ENCODE data around the gene TMEM182.
A peak's percentile ranks its signal among the peaks of the same experiment; 100 is the strongest.

TMEM182 gene

GRCh38 chr2:102834523-102835273 is 72.9 kb downstream of the TMEM182 start:
- no peaks in the 10 kb centered on the region for H3K9me3 ChIP-seq (ENCODE audit: control insufficient read depth, insufficient read depth, low read depth, low read length)
- CTCF ChIA-PET, result interaction anchor here (1.0 kb wide), 1 partner anchor 38 kb away, joined by 3 read pairs; no protein-coding TSS in a partner anchor
- H3K27ac ChIP-seq (ENCODE audit: extremely low read depth, low read depth, low read length), result no peak overlapping the region
- POLR2A ChIA-PET, result no interaction called here
- H3K4me3 ChIP-seq (ENCODE audit: low read depth, low read length), result no peak overlapping the region
- no peaks in the 10 kb centered on the region for H3K36me3 ChIP-seq (ENCODE audit: control insufficient read depth in 2 of 2, insufficient read depth in 1 of 2, low read length in 2 of 2)
- H3K4me1 ChIP-seq (ENCODE audit: control insufficient read depth, insufficient read depth, low read length), result no peaks in the 10 kb centered on the region
- TF ChIP-seq ZNF202 (tag by site-specific recombination; IDR thresholded peaks at IDR 0.05; ENCODE audit: borderline replicate concordance), result no peak
- no peak for TF ChIP-seq ZNF391 (tag by site-specific recombination; IDR thresholded peaks at IDR 0.05; ENCODE audit: borderline replicate concordance, low read depth)
- no peak for TF ChIP-seq ZNF24 (tag by site-specific recombination; IDR thresholded peaks at IDR 0.05)
- TF ChIP-seq ZNF596 (tag by site-specific recombination; IDR thresholded peaks at IDR 0.05), result no peak
- no peak for TF ChIP-seq ZNF248 (tag by site-specific recombination; IDR thresholded peaks at IDR 0.05)
- TF ChIP-seq KLF8 (tag by site-specific recombination; IDR thresholded peaks at IDR 0.05), result no peak
- no peak for TF ChIP-seq ZNF664 (tag by site-specific recombination; IDR thresholded peaks at IDR 0.05)
- TF ChIP-seq ZNF2 (tag by site-specific recombination; IDR thresholded peaks at IDR 0.05), result no peak
- TF ChIP-seq ZBTB20 (tag by site-specific recombination; IDR thresholded peaks at IDR 0.05), result no peak
- TF ChIP-seq IKZF3 (tag by site-specific recombination; IDR thresholded peaks at IDR 0.05), result no peak
- TF ChIP-seq SCRT1 (tag by site-specific recombination; IDR thresholded peaks at IDR 0.05; ENCODE audit: borderline replicate concordance), result no peak

- Histone ChIP-seq H3K27ac (ENCODE audit: extremely low read depth, low read depth, low read length) (no peak overlapping the region), H3K36me3 (ENCODE audit: control insufficient read depth in 2 of 2, insufficient read depth in 1 of 2, low read length in 2 of 2) (no peaks in the 10 kb centered on the region), H3K4me3 (ENCODE audit: low read depth, low read length) (no peak overlapping the region), H3K4me1 (ENCODE audit: control insufficient read depth, insufficient read depth, low read length) (no peaks in the 10 kb centered on the region), H3K9me3 (ENCODE audit: control insufficient read depth, insufficient read depth, low read depth, low read length) (no peaks in the 10 kb centered on the region)
- TF ChIP-seq ZNF843 (tag by site-specific recombination; IDR thresholded peaks at IDR 0.05), result no peak
- no peak for TF ChIP-seq IKZF3 (tag by site-specific recombination; IDR thresholded peaks at IDR 0.05)
- no peak for TF ChIP-seq ZNF221 (tag by site-specific recombination; IDR thresholded peaks at IDR 0.05; ENCODE audit: borderline replicate concordance)
- TF ChIP-seq ZNF302 (tag by site-specific recombination; IDR thresholded peaks at IDR 0.05; ENCODE audit: low read depth), result no peak
- TF ChIP-seq ZNF223 (tag by site-specific recombination; IDR thresholded peaks at IDR 0.05), result no peak
- no peak for TF ChIP-seq EGR2 (tag by site-specific recombination; IDR thresholded peaks at IDR 0.05; ENCODE audit: low read depth)
- TF ChIP-seq ZFP69B (tag by site-specific recombination; IDR thresholded peaks at IDR 0.05), result no peak
- TF ChIP-seq ZNF76 (tag by site-specific recombination; IDR thresholded peaks at IDR 0.05; ENCODE audit: borderline replicate concordance, low read depth), result no peak
- no peak for TF ChIP-seq KLF7 (tag by site-specific recombination; IDR thresholded peaks at IDR 0.05; ENCODE audit: borderline replicate concordance)
- TF ChIP-seq SP7 (tag by site-specific recombination; IDR thresholded peaks at IDR 0.05), result no peak
- ChIA-PET CTCF (no interaction called here), POLR2A (no interaction called here)
These were observed 75.9 kb downstream of the TMEM182 start for GRCh38 chr2:102837626-102838198.

- ChIA-PET POLR2A (no interaction called here), CTCF (interaction anchor here (0.7 to 3.9 kb wide), 22 partner anchors 9 to 1565 kb away, joined by 3 to 42 read pairs (median 4); no protein-coding TSS in a partner anchor)
- no peaks in the 10 kb centered on the region for H3K36me3 ChIP-seq (ENCODE audit: control insufficient read depth in 2 of 2, insufficient read depth in 1 of 2, low read length in 2 of 2)
- 0 out of 2 replicates have a peak, but pooled peaks cover 2% of the 10 kb centered on the region for H3K4me1 ChIP-seq (ENCODE audit: control insufficient read depth, insufficient read depth, low read length)
- no peaks in the 10 kb centered on the region for H3K9me3 ChIP-seq (ENCODE audit: control insufficient read depth, insufficient read depth, low read depth, low read length)
- H3K27ac ChIP-seq (ENCODE audit: extremely low read depth, low read depth, low read length), result no peak overlapping the region
- TF ChIP-seq CTCF (tag by site-specific recombination; IDR thresholded peaks at IDR 0.05) (0 out of 2 replicates have a peak, but pooled peaks have one; percentile 13), ZNF654 (tag by site-specific recombination; IDR thresholded peaks at IDR 0.05; ENCODE audit: low read depth) (peak; percentile 50), GFI1B (tag by site-specific recombination; IDR thresholded peaks at IDR 0.05) (no peak), PRDM4 (tag by site-specific recombination; IDR thresholded peaks at IDR 0.05) (0 out of 2 replicates have a peak, but pooled peaks have one; percentile 25), ZNF501 (tag by site-specific recombination; IDR thresholded peaks at IDR 0.05) (no peak)
- H3K4me3 ChIP-seq (ENCODE audit: low read depth, low read length), result no peak overlapping the region
These were observed 78.0 kb downstream of the TMEM182 start for GRCh38 chr2:102839668-102840388.

Measured in HEK293 (cell line).